Caki2 (cell line): ENCODE measurements around the gene EPB41L2. TPM values are rescaled to one million over a fixed set of nuclear protein-coding genes. Genes with fewer than 3 reads are reported as not detected.
"Not testable (repeated sequence)": the region's sequence is repeated elsewhere in the genome, so short reads cannot be mapped to it uniquely, and the experiment has no call there.

Experiments used
- DNase-seq: peaks from one replicate; pipeline ENCODE4 v3.0.0-alpha.2; 2015; ENCODE audit warnings: low read depth
- in situ Hi-C: cut with HindIII; loops from 2 replicates; pipeline ENCODE4 v1.10.0; 2016; ENCODE audit warnings: low sequenced_read_pairs, low pct_unique_long_range_greater_than_20kb, mixed read lengths
- total RNA-seq: library from RNA; depleted of rRNA; stranded (reverse); fragments of >200 nt; shearing (Covaris generic); gene quantifications from 2 replicates; pipeline ENCODE4 v1.2.3, GENCODE V29; 2014; ENCODE audit warnings: low replicate concordance; rRNA removed

EPB41L2 gene
- 37.9 and 66.1 TPM in 2 replicates for total RNA-seq

DNA sequence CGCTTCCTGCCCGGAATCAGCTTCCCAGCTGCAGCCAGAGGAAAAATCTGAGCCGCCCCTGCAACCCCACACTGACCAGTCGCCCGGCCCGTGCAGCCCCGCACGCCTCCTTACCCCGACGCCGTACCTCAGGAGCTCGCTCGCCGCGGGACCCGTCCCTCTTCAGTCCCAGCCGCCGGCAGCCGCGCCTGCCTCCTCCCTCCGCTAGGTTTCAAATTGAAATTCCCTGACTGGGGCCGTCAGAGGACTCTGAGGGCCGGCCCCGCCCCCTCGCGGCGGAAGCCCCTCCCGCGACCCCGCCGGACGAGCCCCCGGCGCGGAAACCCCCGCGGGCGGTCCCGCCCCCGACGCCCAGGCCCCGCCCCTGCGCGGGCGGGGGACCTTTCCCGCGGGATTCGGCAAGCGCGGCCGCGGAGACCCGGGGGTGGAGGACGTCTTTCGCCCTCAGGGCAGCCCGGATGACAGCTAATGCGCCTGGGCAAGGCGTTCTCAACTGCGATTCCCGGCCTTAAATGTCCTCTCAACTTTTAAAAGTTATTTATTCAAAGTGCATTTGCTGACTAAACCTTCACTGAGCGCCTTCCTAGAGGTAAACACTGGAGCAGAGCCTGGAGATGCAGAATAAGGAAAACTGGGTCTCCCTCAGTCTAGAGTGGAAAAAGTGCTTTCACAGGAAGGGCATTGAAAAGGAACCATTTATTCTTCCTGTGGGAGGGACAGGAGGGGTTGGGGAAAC is at the start of gene EPB41L2:
EPB41L2 (minus strand) TSS at position 218 of the 736 bp plus-strand sequence. CDS start 106,760 bp downstream, outside the sequence.
- peak; percentile 83 for DNase-seq
- in situ Hi-C loops: no loop called here

DNA sequence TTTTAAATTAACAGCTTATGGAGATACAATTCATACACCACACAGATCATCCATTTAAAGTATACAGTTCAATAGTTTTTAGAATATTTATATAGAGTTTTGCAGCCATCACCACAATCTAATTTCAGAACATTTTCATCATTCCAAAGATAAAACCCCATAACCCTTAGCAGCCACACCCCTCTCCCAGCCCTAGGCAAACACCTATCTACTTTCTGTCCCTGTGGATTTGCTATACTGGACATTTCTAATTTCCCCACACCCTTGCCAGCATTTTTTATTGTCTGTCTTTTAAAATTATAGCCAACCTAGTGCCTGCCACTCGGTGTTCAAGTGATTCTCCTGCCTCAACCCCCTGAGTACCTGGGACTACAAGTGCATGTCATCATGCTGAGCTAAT is 49.2 kb upstream of the EPB41L2 start:
- no peak for DNase-seq
- in situ Hi-C loops: no loop called here

DNA sequence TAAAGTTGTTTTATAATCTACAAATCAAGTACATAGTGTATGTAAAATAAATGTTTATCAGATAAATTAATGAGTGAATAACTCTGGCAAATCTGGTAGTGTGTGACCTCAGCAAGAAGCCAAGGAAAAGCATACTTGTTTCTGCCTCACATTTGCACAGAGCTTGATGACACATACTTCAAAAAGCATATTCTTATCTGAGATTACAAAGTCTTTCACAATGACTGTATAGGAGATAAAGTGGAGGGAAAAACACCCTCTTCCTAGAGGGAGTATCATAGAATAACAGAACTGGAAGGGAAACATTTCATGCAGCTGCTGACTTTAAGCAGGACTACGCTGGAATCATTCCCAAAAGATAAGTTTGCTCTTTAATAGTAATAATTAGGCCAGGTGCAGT is 44.1 kb upstream of the EPB41L2 start:
- peak; percentile 19 for DNase-seq
- in situ Hi-C loops: no loop called here

DNA sequence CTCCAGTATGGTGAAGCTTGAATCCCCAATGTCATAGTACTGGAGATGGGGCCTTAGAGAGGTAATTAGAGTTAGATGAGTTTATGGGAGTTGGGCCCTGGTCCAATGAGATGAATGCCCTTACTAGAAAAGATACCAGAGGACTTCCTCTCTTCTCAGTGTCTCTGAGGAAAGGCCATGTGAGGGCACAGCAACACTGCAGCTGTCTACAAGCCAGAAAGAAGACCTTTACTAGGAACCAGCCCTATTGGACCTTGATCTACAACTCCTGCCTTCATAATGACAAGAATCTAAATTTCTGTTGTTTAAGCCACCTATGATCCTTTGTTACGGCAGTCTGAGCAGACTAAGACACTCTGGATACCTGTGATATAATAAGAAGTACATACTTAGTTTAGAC is 40.9 kb upstream of the EPB41L2 start:
- DNase-seq: no peak
- in situ Hi-C loops: no loop called here

DNA sequence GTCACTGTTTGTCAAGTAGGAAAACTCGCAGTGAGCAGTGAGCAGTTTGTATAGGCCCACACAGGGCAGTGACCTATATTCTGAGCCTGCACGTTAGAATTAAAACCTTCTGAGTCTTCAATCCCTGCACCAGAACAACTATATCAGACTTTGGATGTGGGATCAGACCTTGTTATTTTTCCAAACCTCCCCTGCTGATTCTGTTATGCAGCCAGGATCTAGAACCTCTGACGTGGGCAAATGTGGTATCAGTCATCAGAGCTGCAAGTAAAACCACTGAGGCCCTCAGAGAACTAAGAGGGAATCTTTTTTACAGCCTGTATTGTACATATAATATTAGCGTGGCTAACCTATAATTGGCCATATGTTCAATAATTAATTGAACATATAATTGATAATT is 40.3 kb upstream of the EPB41L2 start:
- DNase-seq: no peak
- in situ Hi-C loops: no loop called here

DNA sequence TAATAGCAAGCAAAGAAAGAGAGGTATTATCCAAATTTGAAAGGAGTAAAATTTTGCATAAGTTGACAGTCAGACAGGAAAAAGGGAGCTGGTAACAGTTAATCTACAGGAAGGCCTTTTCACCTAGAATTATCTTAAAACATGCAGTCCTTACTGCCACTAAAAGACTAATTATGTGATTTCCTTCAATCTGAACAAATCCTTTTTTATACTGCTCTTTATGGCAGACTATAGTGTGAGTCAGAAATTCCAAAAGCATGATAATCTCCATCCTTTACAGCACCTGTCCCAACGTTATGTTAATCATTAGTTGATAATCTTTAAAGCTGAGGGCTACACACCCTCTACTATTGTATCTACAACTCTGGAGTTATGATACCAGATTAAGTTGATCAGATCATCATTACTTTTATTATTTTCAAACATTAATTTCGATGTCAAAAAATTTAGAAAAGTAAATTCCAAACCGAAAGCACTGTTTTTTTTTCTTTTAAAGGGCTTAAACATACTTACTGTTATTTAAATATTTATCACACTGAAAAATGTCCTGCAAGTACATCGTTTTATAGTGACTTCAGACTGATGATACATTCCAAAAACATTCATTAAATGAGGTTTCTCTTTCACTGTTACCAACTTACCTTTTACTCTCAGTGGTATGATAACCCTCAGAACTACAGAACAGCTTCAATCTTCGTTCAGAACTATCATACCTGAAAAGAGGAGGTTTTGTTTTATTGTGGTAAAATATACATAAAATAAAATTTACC is 39.1 kb upstream of the EPB41L2 start:
- peak; percentile 49 for DNase-seq

DNA sequence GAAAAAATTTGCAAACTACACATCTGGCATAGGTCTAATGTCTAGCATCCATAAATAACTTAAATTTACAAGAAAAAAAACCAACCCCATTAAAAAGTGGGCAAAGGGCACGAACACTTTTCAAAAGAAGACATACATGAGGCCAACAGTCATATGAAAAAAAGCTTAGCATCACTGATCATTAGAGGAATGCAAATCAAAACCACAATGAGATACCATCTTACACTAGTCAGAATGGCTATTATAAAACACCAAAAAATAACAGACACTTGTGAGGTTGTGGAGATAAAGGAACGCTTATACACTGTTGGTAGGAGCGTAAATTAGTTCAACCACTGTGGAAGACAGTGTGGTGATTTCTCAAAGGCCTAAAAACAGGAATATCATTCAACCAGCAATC is 33.7 kb upstream of the EPB41L2 start:
- no peak for DNase-seq
- in situ Hi-C loops: no loop called here

More for the DNA sequence above, 39.1 kb upstream of the EPB41L2 start:
- in situ Hi-C loops: no loop called here

DNA sequence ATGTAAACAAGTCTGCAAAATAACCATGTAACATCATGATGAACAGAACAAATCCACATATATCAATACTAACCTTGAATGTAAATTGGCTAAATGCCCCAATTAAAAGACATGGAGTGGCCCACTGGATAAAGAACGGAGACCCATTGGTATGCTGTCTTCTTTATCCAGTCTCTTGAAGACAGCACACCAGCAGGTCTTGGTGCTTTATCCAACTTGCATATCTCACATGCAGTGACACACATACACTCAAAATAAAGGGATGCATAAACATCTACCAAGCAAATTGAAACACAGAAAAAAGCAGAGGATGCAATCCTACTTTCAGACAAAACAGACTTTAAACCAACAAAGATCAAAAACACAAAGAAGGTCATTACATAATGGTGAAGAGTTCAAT is 30.3 kb upstream of the EPB41L2 start:
- no peak for DNase-seq
- in situ Hi-C loops: no loop called here

DNA sequence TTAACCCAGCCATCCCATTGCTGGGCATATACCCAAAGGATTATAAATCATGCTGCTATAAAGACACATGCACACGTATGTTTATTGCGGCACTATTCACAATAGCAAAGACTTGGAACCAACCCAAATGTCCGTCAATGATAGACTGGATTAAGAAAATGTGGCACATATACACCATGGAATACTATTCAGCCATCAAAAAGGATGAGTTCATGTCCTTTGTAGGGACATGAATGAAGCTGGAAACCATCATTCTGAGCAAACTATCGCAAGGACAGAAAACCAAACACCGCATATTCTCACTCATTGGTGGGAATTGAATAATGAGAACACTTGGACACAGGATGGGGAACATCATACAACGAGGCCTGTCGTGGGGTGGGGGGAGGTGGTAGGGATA is 28.9 kb upstream of the EPB41L2 start:
- in situ Hi-C loops, DNase-seq: not testable (repeated sequence)

DNA sequence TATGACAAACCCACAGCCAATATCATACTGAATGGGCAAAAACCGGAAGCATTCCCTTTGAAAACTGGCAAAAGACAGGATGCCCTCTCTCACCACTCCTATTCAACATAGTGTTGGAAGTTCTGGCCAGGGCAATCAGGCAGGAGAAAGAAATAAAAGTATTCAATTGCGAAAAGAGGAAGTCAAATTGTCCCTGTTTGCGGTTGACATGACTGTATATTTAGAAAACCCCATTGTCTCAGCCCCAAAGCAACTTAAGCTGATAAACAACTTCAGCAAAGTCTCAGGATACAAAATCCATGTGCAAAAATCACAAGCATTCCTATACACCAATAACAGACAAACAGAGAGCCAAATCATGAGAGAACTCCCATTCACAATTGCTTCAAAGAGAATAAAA is 27.3 kb upstream of the EPB41L2 start:
- in situ Hi-C loops: not testable (repeated sequence)

DNA sequence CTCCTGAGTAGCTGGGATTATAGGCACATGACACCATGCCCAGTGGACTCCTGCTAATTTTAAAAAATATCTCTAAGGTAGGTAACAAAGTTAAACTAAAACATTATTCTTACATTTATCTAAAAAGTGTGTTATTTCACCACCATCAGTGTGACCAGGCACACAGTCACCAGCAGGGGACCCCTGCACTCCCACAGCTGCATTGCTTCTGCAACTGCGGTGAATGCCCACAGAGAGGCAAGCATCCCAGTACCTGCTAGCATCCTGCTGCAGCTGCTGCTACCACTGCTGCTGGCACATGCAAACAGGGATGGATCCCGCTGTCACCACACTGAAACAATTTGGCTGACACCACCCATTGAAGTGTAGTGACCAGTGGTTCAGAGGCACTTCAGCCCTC is 21.9 kb upstream of the EPB41L2 start:
- in situ Hi-C loops: no loop called here
- no peak for DNase-seq

More for the DNA sequence above, 27.3 kb upstream of the EPB41L2 start:
- DNase-seq: not testable (repeated sequence)

DNA sequence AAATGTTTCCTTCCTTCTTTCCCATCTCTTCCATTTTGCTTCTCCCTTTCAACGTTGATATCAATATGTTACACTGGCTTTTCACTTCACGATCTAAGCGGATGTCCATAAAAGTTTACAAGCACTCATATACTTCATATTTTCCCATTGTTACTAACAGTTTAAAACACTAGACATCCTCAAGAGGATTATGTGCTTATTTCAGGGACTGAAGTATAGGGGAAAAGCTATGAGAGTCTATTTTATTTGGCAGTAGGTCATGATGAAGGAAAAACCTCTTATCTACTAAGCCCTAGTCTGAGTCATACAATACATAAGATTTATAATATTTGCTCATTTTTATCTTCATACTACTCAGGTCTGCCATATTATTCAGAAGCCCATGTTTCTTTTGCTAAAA is 20.6 kb upstream of the EPB41L2 start:
- DNase-seq: no peak

DNA sequence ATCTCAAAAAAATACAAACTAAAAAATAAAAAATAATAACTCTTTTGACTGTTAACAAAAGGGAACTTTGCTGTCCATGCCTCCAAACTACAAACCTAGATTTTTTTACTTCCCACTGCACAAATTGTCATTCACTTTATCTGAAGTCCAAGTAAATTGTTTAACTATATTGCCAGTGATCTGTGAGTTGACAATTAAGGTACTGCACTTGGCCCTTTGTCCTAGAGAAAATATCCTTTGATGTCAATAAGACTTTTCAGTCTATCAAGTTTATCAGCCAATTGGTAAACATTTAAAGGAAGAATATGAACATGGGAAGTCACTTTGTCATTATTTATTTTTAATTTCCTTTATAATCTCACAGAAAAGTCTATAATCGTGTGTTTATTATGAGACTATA is 19.3 kb upstream of the EPB41L2 start:
- no peak for DNase-seq
- in situ Hi-C loops: no loop called here

More for the DNA sequence above, 20.6 kb upstream of the EPB41L2 start:
- in situ Hi-C loops: no loop called here

DNA sequence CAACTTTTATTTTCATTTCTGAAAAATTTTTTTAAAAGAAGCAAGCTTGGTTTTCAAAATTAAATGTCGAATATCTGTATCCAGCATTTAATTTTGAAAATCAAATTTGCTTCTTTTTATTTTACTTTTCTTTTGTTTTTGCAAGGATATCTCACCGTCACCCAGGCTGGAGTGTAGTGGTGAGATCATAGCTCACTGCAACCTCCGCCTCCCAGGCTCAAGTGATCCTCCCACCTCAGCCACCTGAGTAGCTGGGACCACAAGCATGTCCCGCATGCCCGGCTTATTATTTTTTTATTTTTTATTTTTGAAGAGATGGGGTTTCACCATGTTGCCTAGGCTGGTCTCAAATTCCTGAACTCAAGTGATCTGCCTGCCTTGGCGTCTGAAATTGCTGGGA is 17.0 kb upstream of the EPB41L2 start:
- no peak for DNase-seq
- in situ Hi-C loops: no loop called here

DNA sequence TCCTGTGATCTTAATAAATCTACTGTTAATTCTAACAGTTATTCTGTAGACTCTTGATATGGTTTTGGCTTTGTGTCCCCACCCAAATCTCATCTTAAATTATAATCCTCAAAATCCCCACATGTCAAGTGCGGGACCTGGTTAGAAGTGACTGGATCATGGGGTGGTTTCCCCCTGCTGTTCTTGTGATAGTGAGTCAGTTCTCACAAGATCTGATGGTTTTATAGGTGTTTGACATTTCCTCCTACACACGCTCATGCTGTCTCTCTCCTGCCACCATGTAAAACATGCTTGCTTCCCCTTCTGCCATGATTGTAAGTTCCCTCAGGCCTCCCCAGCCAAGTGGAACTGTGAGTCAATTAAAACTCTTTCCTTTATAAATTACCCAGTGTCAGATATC is 10.5 kb upstream of the EPB41L2 start:
- in situ Hi-C loops: no loop called here
- no peak for DNase-seq

DNA sequence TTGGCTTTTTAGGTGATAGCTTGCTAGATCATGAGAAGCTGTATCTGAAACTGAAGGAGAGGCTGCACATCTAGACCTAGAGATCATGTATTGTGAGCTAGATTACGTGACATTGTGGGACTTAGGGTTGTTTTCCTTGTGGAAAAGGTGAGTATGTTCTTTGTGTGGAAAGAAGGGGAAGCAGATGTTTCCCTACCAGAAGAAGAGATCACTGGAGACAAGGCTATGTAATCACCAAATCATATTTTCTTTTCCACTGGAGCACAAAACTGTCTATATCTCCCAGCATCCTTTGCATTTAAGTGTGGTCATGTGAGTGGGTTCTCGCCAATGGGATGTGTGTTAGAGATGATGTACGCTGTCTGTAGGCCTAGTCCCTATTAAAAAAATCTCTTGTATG is 7.0 kb upstream of the EPB41L2 start:
- in situ Hi-C loops: no loop called here

DNA sequence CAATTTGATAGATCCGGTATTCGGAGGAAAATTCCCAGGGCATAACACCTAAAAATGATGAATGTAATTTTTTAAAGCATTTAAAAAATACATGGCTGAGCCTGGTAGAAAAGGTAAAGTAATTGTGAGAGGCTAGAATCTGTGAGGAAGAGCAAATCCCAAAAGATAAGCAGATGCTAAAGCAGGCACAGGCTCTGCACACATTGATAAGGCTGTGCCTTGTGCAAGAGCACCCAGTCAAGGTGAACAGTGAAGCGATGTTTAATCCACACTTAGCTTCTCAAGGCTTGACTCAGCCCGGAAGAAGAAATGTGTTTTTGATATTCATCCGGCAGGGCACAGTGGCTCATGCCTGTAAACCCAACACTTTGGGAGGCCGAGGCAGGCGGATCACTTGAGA is 5.1 kb upstream of the EPB41L2 start:
- no peak for DNase-seq
- in situ Hi-C loops: no loop called here

More for the DNA sequence above, 7.0 kb upstream of the EPB41L2 start:
- no peak for DNase-seq

DNA sequence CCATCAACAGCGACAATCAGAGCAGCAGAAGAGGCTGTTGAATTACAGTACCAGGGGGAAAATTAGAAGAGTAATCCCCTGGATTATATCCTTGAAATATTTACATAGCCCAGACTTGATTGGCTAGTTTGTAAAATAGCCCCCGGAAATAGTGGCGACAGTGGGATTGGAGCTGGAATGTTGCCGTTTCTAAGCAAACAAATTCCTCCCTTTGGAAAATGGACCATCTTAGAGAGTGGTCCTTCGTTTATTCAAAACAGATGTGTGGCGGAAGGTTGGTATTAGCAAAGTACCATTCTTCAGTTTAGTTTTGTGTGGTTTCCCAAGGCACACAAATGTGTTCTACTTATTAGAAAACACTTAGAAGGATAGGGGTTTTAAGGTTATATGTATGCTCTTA is 4.5 kb upstream of the EPB41L2 start:
- in situ Hi-C loops: no loop called here
- no peak for DNase-seq

DNA sequence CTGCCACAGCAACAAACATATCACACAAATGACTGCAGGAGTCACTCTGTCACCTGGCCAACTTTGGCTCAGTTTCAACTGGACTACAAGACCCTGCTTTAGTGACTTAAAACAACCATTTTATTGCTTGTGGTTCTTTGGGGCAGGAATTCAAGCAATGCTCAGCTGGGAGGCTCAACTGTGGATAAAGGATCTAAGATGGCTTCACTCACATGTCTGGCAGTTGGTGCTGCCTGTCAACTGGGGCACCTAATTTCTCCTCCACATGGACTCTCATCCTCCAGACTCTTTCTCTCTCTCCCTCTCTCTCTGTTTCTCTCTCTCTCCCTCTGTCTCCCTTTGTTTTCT is 2.8 kb upstream of the EPB41L2 start:
- DNase-seq: no peak
- in situ Hi-C loops: no loop called here
